Liver (tissue), 9 donors: ENCODE data around the gene ARL14EP. TPM values are rescaled to one million over a fixed set of nuclear protein-coding genes. Genes with fewer than 3 reads are reported as not detected.

ENCODE experiments used
- DNase-seq: peaks from one replicate; pipeline ENCODE4 v3.0.0-alpha.2; 2017; ENCODE audit warnings: low spot score
- H3K27ac ChIP-seq, 2 donors: one replicate each; pipeline ENCODE4 v1.7.0; 2013; ENCODE audit warnings: inconsistent platforms in 2 of 2, low read length in 2 of 2, control low read depth in 1 of 2, low read depth in 1 of 2, mild to moderate bottlenecking in 1 of 2
- H3K27me3 ChIP-seq, 4 donors: one replicate each; pipeline versions ENCODE4 v1.6.1 to v1.7.0; 2013; ENCODE audit warnings: low read length in 3 of 4, inconsistent platforms in 1 of 4, mild to moderate bottlenecking in 1 of 4, moderate library complexity in 1 of 4; ENCODE audit not compliant: control insufficient read depth in 4 of 4, insufficient read depth in 4 of 4
- H3K36me3 ChIP-seq, 4 donors: one replicate each; pipeline versions ENCODE4 v1.6.1 to v1.7.0; 2013; ENCODE audit warnings: low read length in 3 of 4, mild to moderate bottlenecking in 3 of 4, low read depth in 1 of 4, moderate library complexity in 1 of 4; ENCODE audit not compliant: control insufficient read depth in 4 of 4, insufficient read depth in 3 of 4
- H3K4me1 ChIP-seq, 4 donors: one replicate each; pipeline versions ENCODE4 v1.6.1 to v1.7.0; 2013; ENCODE audit warnings: low read length in 3 of 4, mild to moderate bottlenecking in 3 of 4, moderate library complexity in 1 of 4; ENCODE audit not compliant: control insufficient read depth in 4 of 4, insufficient read depth in 4 of 4
- H3K4me3 ChIP-seq, 3 donors: one replicate each; pipeline versions ENCODE4 v1.6.1 to v1.7.0; 2013; ENCODE audit warnings: low read length in 3 of 3, control low read depth in 1 of 3, low read depth in 1 of 3, mild to moderate bottlenecking in 1 of 3
- H3K9ac ChIP-seq, 2 donors: one replicate each; pipeline ENCODE4 v1.7.0; 2013; ENCODE audit warnings: low read length in 2 of 2, mild to moderate bottlenecking in 2 of 2, moderate library complexity in 2 of 2, control low read depth in 1 of 2, low read depth in 1 of 2
- H3K9me3 ChIP-seq, 4 donors: one replicate each; pipeline versions ENCODE4 v1.6.1 to v1.7.0; 2013; ENCODE audit warnings: low read length in 3 of 4; ENCODE audit not compliant: control insufficient read depth in 4 of 4
- EGR1 ChIP-seq, 2 donors: IDR thresholded peaks; 2 replicates each; pipeline ENCODE4 v1.6.1; 2016 to 2018; ENCODE audit warnings: antibody characterized with exemption in 2 of 2, low read depth in 2 of 2
- FOXA1 ChIP-seq: IDR thresholded peaks from 2 replicates; pipeline ENCODE4 v1.6.1; 2016; ENCODE audit warnings: antibody characterized with exemption
- GABPA ChIP-seq, 2 donors: IDR thresholded peaks in 1 of 2; conservative IDR thresholded peaks in 1 of 2; 2 replicates each; pipeline ENCODE4 v1.6.1; 2016; ENCODE audit warnings: antibody characterized with exemption in 2 of 2, mild to moderate bottlenecking in 1 of 2, moderate library complexity in 1 of 2
- HNF4A ChIP-seq, 2 donors: conservative IDR thresholded peaks; 2 replicates each; pipeline ENCODE4 v1.6.1; 2016; ENCODE audit warnings: antibody characterized with exemption in 2 of 2, mild to moderate bottlenecking in 2 of 2
- HNF4G ChIP-seq: IDR thresholded peaks from 2 replicates; pipeline ENCODE4 v1.6.1; 2016; ENCODE audit warnings: antibody characterized with exemption
- NR2F2 ChIP-seq: IDR thresholded peaks from 2 replicates; pipeline ENCODE4 v1.6.1; 2016; ENCODE audit warnings: antibody characterized with exemption
- RAD21 ChIP-seq, 2 donors: IDR thresholded peaks; 2 replicates each; pipeline ENCODE4 v1.6.1; 2016; ENCODE audit warnings: antibody characterized with exemption in 2 of 2, mild to moderate bottlenecking in 2 of 2
- RXRA ChIP-seq, 2 donors: IDR thresholded peaks; 2 replicates each; pipeline ENCODE4 v1.6.1; 2017 to 2018; ENCODE audit warnings: antibody characterized with exemption in 2 of 2, mild to moderate bottlenecking in 1 of 2
- TAF1 ChIP-seq: conservative IDR thresholded peaks from 2 replicates; pipeline ENCODE4 v1.6.1; 2016; ENCODE audit warnings: antibody characterized with exemption, mild to moderate bottlenecking
- WGBS: extraction: QIAGEN DNeasy Blood & Tissue Kit; methylation state at CpG from one replicate; pipeline ENCODE4 v1.1.7; 2013; 5-methylcytosine and 5-hydroxymethylcytosine counted together
- polyA plus RNA-seq, 2 donors: library from polyadenylated mRNA; stranded (reverse) in 1 of 2; unstranded in 1 of 2; fragments of 200-250 nt in 1 of 2; fragments of >200 nt in 1 of 2; fragmentation: Nextera tagmentation in 1 of 2; extraction: Ambion mirVana in 1 of 2; gene quantifications; one replicate each; pipeline versions ENCODE4 v1.2.1 to v1.2.3, GENCODE V29; 2013 to 2015
- total RNA-seq, 2 donors: library from RNA; depleted of rRNA; stranded (reverse); fragments of >200 nt; gene quantifications; one replicate each; pipeline ENCODE4 v1.2.3, GENCODE V29; 2014
- TF ChIP-seq, protein P1 (sequence below): IDR thresholded peaks from 2 replicates; pipeline ENCODE4 v1.6.1; 2016; ENCODE audit warnings: antibody characterized with exemption
- TF ChIP-seq, protein P2 (sequence below): IDR thresholded peaks from 2 replicates; pipeline ENCODE4 v1.6.1; 2016; ENCODE audit warnings: antibody characterized with exemption
- TF ChIP-seq, protein P3 (sequence below): IDR thresholded peaks from 2 replicates; pipeline ENCODE4 v1.6.1; 2016; ENCODE audit warnings: antibody characterized with exemption
- TF ChIP-seq, protein P4 (sequence below): fragments of 150-350 bp; IDR thresholded peaks from 2 replicates; pipeline ENCODE4 v1.5.1; 2017; ENCODE audit warnings: improper control_type of control experiment, low read depth, low read length; ENCODE audit not compliant: missing input control
- TF ChIP-seq, protein P5 (sequence below): IDR thresholded peaks from 2 replicates; pipeline ENCODE4 v1.6.1; 2016; ENCODE audit warnings: antibody characterized with exemption, mild to moderate bottlenecking
- donor health status: healthy.
- donor health status: healthy.
- donor health status: healthy.
- donor health status: healthy.
- donor health status: healthy.

Gene ARL14EP
- total and polyA plus RNA-seq, 4 donors, result 8.2 to 22.9 (median 13.6) TPM

GRCh38 chr11:30285416-30286121, 37.3 kb upstream of the ARL14EP start:
- WGBS, result 85% methylated on average over 3 of the region's 3 CpGs
- Histone ChIP-seq H3K9ac (no peak overlapping the region), H3K27ac (no peak overlapping the region), H3K9me3 (no peaks in the 10 kb centered on the region), H3K27me3 (no peaks in the 10 kb centered on the region), H3K4me1 (no peaks in the 10 kb centered on the region), H3K36me3 (no peaks in the 10 kb centered on the region), H3K4me3 (no peak overlapping the region)
- TF ChIP-seq HNF4A (conservative IDR thresholded peaks at IDR 0.05) (no peak), NR2F2 (no peak), FOXA1 (no peak), RAD21 (IDR thresholded peaks at IDR 0.05) (no peak), RXRA (IDR thresholded peaks at IDR 0.05) (no peak), TAF1 (no peak)
- TF ChIP-seq, protein P1, sequence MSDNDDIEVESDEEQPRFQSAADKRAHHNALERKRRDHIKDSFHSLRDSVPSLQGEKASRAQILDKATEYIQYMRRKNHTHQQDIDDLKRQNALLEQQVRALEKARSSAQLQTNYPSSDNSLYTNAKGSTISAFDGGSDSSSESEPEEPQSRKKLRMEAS, result no peak
- TF ChIP-seq, protein P2, sequence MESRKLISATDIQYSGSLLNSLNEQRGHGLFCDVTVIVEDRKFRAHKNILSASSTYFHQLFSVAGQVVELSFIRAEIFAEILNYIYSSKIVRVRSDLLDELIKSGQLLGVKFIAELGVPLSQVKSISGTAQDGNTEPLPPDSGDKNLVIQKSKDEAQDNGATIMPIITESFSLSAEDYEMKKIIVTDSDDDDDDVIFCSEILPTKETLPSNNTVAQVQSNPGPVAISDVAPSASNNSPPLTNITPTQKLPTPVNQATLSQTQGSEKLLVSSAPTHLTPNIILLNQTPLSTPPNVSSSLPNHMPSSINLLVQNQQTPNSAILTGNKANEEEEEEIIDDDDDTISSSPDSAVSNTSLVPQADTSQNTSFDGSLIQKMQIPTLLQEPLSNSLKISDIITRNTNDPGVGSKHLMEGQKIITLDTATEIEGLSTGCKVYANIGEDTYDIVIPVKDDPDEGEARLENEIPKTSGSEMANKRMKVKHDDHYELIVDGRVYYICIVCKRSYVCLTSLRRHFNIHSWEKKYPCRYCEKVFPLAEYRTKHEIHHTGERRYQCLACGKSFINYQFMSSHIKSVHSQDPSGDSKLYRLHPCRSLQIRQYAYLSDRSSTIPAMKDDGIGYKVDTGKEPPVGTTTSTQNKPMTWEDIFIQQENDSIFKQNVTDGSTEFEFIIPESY, result no peak
- TF ChIP-seq, protein P3, sequence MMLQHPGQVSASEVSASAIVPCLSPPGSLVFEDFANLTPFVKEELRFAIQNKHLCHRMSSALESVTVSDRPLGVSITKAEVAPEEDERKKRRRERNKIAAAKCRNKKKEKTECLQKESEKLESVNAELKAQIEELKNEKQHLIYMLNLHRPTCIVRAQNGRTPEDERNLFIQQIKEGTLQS, result no peak
- TF ChIP-seq, protein P4, sequence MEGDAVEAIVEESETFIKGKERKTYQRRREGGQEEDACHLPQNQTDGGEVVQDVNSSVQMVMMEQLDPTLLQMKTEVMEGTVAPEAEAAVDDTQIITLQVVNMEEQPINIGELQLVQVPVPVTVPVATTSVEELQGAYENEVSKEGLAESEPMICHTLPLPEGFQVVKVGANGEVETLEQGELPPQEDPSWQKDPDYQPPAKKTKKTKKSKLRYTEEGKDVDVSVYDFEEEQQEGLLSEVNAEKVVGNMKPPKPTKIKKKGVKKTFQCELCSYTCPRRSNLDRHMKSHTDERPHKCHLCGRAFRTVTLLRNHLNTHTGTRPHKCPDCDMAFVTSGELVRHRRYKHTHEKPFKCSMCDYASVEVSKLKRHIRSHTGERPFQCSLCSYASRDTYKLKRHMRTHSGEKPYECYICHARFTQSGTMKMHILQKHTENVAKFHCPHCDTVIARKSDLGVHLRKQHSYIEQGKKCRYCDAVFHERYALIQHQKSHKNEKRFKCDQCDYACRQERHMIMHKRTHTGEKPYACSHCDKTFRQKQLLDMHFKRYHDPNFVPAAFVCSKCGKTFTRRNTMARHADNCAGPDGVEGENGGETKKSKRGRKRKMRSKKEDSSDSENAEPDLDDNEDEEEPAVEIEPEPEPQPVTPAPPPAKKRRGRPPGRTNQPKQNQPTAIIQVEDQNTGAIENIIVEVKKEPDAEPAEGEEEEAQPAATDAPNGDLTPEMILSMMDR, result no peak
- no peak for DNase-seq

DNA sequence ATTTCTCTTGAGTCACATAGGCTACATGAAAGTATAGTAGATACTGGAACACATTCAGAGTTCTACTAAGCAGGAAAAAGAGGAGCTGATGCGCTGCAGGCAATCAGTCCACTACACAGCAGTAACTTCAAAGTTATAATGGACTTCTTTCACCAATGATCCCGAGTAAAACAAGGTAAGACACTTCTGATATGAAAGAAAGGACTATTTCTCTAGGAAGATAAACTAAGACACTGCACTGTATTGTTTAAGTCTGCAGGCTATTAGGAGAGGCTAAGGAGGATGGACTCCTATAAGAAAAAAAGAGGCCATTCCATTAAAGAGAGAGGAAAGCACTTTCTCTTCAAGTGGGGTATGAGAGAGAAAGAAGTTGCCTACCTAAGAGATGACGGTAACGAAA, 31.6 kb upstream of the ARL14EP start:
- H3K36me3 ChIP-seq, result no peaks in the 10 kb centered on the region
- no peak for TF ChIP-seq NR2F2
- no peak overlapping the region for H3K9ac ChIP-seq
- DNase-seq, result no peak
- H3K4me3 ChIP-seq, result no peak overlapping the region
- no peaks in the 10 kb centered on the region for H3K4me1 ChIP-seq
- no peak overlapping the region for H3K27ac ChIP-seq
- 86% methylated on average over 4 of the region's 4 CpGs for WGBS
- no peaks in the 10 kb centered on the region for H3K27me3 ChIP-seq
- no peaks in the 10 kb centered on the region for H3K9me3 ChIP-seq

- Histone ChIP-seq H3K27me3 (no peaks in the 10 kb centered on the region), H3K9me3 (no peaks in the 10 kb centered on the region), H3K27ac (no peak overlapping the region), H3K4me3 (no peak overlapping the region), H3K4me1 (no peaks in the 10 kb centered on the region), H3K36me3 (no peaks in the 10 kb centered on the region), H3K9ac (no peak overlapping the region)
- no peak for TF ChIP-seq TAF1
- TF ChIP-seq EGR1 (IDR thresholded peaks at IDR 0.05; ENCODE audit: low read depth in 2 of 2), result no peak
- TF ChIP-seq, protein P5, sequence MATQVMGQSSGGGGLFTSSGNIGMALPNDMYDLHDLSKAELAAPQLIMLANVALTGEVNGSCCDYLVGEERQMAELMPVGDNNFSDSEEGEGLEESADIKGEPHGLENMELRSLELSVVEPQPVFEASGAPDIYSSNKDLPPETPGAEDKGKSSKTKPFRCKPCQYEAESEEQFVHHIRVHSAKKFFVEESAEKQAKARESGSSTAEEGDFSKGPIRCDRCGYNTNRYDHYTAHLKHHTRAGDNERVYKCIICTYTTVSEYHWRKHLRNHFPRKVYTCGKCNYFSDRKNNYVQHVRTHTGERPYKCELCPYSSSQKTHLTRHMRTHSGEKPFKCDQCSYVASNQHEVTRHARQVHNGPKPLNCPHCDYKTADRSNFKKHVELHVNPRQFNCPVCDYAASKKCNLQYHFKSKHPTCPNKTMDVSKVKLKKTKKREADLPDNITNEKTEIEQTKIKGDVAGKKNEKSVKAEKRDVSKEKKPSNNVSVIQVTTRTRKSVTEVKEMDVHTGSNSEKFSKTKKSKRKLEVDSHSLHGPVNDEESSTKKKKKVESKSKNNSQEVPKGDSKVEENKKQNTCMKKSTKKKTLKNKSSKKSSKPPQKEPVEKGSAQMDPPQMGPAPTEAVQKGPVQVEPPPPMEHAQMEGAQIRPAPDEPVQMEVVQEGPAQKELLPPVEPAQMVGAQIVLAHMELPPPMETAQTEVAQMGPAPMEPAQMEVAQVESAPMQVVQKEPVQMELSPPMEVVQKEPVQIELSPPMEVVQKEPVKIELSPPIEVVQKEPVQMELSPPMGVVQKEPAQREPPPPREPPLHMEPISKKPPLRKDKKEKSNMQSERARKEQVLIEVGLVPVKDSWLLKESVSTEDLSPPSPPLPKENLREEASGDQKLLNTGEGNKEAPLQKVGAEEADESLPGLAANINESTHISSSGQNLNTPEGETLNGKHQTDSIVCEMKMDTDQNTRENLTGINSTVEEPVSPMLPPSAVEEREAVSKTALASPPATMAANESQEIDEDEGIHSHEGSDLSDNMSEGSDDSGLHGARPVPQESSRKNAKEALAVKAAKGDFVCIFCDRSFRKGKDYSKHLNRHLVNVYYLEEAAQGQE, result no peak
- no peak for TF ChIP-seq HNF4G
- no peak for TF ChIP-seq HNF4A (conservative IDR thresholded peaks at IDR 0.05)
- TF ChIP-seq GABPA (IDR thresholded peaks at IDR 0.05 in 1 of 2, conservative IDR thresholded peaks at IDR 0.05 in 1 of 2), result no peak
- no peak for TF ChIP-seq FOXA1
- 78% methylated on average over 2 of the region's 2 CpGs for WGBS
- no peak for DNase-seq
Observed at GRCh38 chr11:30292545-30292944, 30.4 kb upstream of the ARL14EP start.
